NCI-H1417 (cell line): ENCODE results near the gene MOB3A.

ENCODE experiments used
- DNase-seq, 3 experiments: peaks; one replicate each; lab custom pipeline; 2025; lab: John Stamatoyannopoulos, UW

Gene MOB3A

GRCh38 chr19:2046046-2046907 lies 49.8 kb downstream of the MOB3A start:
- no peak for DNase-seq

- DNase-seq: no peak
These were observed 50.6 kb downstream of the MOB3A start for GRCh38 chr19:2045501-2046045.

- DNase-seq: no peak
These were observed 51.2 kb downstream of the MOB3A start for GRCh38 chr19:2044709-2045500.

- no peak for DNase-seq
These were observed 52.0 kb downstream of the MOB3A start for GRCh38 chr19:2043961-2044708.

DNA sequence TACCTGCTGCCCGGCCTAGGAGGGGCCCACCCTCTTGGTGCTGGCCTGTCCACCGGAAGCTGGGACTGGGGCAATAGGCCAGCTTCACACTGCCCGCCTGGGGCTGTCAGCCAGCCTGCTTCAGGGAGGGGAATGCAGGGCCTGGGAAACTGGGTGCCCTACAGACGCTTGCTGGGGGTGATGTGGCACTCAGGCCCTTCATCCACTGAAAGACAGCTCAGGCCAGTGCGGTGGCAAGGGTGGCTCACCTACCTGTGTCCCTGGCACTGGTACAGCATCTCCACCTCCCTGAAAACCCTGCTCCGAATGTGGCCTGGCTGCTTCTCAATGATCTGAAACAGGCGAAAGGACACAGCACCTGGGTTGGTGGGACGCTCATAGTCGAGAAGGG lies 52.9 kb downstream of the MOB3A start:
- no peak for DNase-seq

GRCh38 chr19:2042485-2043250 lies 53.5 kb downstream of the MOB3A start:
- no peak for DNase-seq

DNA sequence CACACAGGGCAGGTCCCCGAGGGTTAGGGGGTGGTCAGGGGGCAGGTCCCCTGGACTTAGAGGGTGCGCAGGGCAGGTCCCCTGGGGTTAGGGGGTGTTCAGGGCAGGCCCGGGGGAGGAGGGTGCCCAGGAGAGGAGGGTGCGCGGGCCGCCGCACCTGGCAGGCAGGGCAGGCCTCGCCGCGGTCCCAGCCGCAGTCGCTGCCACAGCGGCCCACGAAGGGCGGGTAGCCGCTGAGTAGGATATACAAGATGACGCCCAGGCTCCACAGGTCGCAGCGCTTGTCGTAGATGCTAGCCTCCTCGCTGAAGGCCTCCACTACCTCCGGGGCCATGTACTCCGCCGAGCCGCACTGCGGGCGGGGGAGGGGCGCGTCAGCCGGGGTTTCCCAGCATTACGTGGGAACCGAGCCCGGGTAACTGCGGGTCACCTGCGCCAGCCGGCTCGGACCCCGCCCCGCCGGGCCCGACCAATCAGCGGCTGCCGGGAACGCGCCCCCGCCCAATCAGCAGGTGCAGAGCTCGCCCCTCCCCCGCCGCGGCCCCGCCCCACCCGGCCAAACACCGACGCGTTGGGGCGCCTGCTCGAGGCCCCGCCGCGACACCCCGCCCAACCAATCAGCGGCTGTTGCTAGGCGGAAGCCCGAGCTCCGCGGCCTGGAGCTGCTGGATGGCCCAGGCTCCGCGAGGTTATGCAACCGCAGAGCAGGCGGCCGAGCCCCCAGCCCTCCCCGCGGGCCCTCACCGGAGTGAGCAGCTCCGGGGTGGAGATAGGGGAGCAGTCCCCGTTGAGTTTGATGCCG lies 54.2 kb downstream of the MOB3A start:
- DNase-seq: peak; percentile 96 to 98 (median 96)

GRCh38 chr19:2041433-2041682 lies 54.8 kb downstream of the MOB3A start:
- DNase-seq: no peak

GRCh38 chr19:2040647-2041432 lies 55.3 kb downstream of the MOB3A start:
- no peak for DNase-seq

- no peak for DNase-seq
These were observed 56.0 kb downstream of the MOB3A start for GRCh38 chr19:2039959-2040646.

DNA sequence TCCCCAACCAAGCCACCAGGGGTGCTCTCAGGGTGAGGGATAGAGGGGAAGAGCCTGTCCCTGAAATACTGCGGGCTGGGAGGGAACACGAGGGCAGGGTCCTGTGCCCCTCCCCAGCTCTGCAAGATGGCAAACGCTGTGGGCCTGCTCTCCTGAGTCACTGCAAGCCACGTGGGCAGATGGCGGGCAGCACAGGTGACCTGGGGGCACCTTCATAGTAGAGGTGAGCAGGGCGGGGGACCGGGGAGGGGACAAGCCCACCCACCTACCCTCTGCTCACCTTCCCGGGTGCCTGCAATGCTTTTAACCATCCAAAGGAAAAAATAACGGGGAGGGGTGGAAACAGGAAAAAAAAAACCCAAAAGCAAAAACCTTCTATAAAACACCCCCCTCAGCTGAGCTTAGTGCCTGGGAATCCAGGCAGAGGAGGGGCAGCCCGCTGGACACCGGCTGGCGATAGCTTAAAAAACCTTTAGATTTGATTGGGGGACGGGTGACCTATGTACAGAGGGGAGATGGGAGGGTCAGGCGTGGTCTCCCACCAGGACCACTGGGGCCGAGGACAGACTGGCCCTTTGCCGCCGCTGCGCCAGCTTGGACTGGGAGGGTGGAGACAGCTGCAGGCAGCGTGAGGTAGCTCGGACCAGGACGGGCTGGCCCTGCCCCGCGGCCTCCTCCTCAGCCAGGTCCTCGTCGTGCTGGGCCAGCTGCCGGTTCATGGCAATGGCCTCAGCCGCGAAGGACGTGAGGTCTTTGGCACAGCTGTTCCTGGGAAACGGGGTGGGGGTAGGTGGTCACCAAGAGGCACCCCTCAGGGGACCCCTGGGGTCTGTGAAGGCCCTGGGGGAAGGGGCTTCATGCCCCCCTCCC lies 56.8 kb downstream of the MOB3A start:
- no peak for DNase-seq

GRCh38 chr19:2038284-2039088 lies 57.6 kb downstream of the MOB3A start:
- no peak for DNase-seq

DNA sequence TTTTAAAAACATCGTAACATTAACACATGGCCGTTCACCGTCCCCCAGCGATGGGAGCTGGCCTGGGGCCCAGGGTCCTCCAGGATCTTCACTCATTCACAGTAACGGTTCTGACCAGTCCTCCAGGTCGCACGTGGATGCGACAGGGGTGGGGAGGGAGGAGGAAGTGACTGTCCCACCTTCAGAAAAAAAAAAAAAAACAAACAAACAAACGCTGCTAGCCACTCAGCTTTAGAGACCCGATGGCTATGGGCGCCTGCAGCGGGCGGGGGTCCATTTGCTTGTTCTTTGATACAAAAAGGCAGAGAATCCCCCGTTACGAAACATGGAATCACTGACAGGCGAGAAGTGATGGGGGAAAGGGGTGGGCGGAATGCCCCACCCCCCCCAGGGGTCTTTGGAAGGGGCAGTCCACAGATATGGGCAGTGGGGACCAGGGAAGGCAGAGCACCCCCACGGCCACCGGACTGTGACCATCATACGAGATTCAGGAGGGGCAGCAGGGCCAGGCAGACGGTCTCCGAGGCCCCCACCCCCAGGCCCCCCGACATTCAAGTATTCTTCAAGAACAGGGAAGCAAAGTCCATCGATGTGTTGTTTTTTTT lies 58.4 kb downstream of the MOB3A start:
- no peak for DNase-seq

DNA sequence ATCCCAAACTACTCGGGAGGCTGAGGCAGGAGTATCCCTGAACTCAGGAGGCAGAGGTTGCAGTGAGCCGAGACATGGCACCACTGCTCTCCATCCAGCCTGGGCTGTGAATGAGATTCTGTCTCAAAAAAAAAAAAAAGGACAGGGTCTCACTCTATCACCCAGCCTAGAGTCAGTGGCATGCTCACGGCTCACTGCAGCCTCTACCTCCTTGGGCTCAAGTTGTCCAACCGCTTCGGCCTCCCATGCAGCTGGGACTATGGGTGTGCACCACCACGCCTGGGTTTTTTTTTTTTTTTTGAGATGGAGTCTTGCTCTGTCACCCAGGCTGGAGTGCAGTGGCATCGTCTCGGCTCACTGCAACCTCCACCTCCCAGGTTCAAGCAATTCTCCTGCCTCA lies 59.7 kb downstream of the MOB3A start:
- DNase-seq: no peak

DNA sequence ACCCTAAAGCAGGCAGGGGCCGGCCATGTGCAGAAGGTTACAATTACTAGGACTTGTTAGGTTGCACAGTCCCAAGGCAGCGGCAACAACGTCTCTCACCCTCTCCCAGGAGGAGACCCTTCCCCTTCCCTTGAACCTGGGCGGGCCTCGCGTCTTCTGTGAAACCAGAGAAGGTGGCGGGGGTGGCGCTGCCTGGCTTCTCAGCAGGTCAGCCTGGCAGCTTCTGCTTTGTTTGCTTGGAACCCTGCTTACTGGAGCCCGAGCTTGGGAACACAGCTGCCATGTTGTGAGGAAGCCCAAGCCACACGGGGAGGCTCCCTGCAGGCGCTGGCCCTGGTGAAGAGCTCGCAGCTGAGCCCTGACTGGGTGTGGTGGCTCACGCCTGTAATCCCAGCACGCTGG lies 60.5 kb downstream of the MOB3A start:
- no peak for DNase-seq

- DNase-seq: peak in 1 of 3 experiments; percentile 11
These were observed 61.2 kb downstream of the MOB3A start for GRCh38 chr19:2034729-2035589.
